ENCODE data around the gene TMEM50B.
A peak's percentile ranks its signal among the peaks of the same experiment; 100 is the strongest.

Gene TMEM50B

DNA sequence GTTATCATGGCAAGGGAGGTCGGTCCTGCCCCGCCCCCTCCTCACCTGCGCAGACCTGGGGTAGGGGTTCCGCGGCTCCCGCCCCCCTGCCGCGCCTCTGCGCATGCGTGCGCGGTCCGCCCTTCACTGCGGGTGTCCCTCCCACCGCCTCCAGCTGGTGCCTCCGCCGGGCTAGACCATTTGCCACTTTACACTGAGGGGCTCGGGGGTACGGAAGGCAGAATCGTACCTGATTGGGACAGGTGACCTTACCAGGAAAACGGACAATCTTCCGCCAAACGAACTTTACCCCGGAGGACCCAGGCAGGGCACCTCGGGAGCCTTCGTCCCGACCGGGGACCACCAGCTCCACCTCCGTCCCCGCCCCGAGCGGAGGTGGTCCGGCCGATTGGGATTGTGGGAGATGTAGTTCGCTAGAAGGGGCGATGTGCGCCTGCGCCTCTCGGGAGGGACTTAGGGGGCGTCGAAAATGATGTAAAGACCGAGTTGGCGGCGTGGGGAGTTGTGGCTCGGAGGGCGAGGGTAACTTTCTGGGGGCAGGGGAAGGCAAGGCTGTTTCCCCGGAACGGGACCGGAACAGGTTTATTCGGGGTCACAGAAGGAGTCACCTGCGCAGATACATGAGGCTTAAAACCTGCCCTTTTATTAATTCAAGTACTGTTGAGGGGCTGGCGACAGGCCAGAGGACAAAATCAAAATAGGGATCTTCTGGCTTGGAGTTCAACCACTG is 11.8 kb upstream of the TMEM50B start, which contains the start of gene DNAJC28:
TSS of gene DNAJC28 (minus strand) at position 344 of the 730 bp plus-strand sequence. CDS start 2,323 bp downstream, outside the sequence.
- Histone ChIP-seq H3K27ac (peak within 1 kb of the TSS; percentile 60 to 88), H3K4me3 (peak within 1 kb of the TSS; percentile 77)
- peak; percentile 94 for DNase-seq (ENCODE audit: low spot score)
- TF ChIP-seq, protein P1, sequence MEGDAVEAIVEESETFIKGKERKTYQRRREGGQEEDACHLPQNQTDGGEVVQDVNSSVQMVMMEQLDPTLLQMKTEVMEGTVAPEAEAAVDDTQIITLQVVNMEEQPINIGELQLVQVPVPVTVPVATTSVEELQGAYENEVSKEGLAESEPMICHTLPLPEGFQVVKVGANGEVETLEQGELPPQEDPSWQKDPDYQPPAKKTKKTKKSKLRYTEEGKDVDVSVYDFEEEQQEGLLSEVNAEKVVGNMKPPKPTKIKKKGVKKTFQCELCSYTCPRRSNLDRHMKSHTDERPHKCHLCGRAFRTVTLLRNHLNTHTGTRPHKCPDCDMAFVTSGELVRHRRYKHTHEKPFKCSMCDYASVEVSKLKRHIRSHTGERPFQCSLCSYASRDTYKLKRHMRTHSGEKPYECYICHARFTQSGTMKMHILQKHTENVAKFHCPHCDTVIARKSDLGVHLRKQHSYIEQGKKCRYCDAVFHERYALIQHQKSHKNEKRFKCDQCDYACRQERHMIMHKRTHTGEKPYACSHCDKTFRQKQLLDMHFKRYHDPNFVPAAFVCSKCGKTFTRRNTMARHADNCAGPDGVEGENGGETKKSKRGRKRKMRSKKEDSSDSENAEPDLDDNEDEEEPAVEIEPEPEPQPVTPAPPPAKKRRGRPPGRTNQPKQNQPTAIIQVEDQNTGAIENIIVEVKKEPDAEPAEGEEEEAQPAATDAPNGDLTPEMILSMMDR (IDR thresholded peaks at IDR 0.05) = no peak

GRCh38 chr21:33490991-33491372 is 11.2 kb upstream of the TMEM50B start:
- no peak for DNase-seq (ENCODE audit: low spot score)
- TF ChIP-seq, protein P1 (IDR thresholded peaks at IDR 0.05) = no peak
- Histone ChIP-seq H3K27ac (peak overlapping the region; percentile 60 to 88), H3K4me3 (peak overlapping the region; percentile 77)

DNA sequence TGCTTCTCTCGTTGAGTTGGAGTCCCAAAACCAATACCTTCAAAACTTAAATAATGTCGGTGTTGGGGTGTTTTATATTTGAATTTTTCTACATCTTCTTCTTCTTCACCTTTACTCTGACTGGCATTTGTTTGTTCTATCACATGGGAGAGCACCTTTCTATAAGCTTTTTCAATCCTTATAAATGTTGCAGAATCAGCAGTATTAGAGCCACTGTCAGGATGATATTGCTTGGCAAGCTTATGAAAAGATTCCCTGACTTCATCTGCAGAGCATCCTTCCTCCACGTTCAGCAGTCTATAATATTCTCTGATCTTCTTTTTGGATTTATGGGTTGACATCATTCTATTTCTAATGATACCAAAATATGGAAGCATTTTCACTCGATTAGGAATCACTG is 9.2 kb upstream of the TMEM50B start:
- no peak for DNase-seq (ENCODE audit: low spot score)
- Histone ChIP-seq H3K4me3 (no peak overlapping the region), H3K27ac (no peak overlapping the region)
- TF ChIP-seq, protein P1 (IDR thresholded peaks at IDR 0.05) = no peak

DNA sequence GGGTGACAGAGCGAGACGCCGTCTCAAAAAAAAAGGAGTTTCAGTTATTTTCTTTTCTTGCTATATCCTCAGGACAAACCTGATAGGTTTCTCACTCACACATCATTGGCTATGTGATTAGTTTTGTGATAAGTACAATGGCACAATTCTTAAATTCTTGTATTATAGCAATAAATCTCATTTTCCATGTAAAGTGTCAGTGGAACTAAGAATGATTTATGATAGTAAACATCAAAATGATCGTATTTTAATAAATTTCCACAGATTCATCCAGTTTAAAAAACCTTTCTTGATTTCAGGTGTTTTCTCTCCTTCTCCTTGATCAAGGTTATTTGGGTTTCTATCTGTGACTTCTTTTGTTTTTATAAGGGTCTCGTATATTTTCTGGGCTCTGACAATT is 8.2 kb upstream of the TMEM50B start:
- DNase-seq (ENCODE audit: low spot score) = no peak
- TF ChIP-seq, protein P1 (IDR thresholded peaks at IDR 0.05) = no peak
- Histone ChIP-seq H3K27ac (no peak overlapping the region), H3K4me3 (no peak overlapping the region)

DNA sequence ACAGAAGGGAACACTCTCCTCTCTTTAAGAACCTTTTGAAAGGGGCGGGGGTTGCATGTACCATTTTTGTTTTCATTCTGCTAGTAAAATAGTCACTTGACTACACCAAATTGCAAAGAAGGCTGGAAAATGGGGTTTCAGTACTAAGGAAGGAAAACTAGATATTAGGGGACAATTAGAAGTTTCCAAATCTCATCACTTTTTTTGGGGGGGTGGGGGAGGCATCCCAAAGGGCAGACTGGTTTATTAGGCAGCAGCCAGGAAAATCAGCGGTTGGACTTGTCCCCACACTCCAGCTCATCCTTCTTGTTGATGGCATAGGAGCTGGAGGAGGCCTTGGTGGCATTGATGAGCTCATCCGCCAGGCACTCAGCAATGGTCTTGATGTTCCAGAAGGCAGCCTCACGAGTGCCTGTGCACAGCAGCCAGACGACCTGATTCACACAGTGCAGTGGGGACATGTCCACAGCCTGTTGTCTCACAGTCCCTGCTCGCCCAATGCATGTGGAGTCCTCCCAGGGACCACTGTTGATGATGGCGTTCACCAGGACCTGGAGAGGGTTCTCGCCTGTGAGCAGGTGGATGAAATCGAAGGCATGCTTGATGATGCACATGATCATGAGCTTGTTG is 1.7 kb upstream of the TMEM50B start:
- Histone ChIP-seq H3K27ac (no peak overlapping the region), H3K4me3 (no peak overlapping the region)
- TF ChIP-seq, protein P1 (IDR thresholded peaks at IDR 0.05) = no peak
- no peak for DNase-seq (ENCODE audit: low spot score)

GRCh38 chr21:33480481-33481103 is 818 bp upstream of the TMEM50B start:
- DNase-seq (ENCODE audit: low spot score) = no peak
- Histone ChIP-seq H3K4me3 (peak overlapping the region; percentile 97), H3K27ac (peak overlapping the region; percentile 94 to 98)
- TF ChIP-seq, protein P1 (IDR thresholded peaks at IDR 0.05) = no peak

Measured in coronary artery (tissue), 2 donors.